22Rv1 (cell line): ENCODE measurements around the gene PREP.
"Not testable (repeated sequence)": the region's sequence is repeated elsewhere in the genome, so short reads cannot be mapped to it uniquely, and the experiment has no call there.

Source experiments
- H3K27ac ChIP-seq: fragments of 450-650 bp; 2 replicates; pipeline ENCODE4 v1.5.1; 2017
- CTCF ChIP-seq: fragments of 450-650 bp; IDR thresholded peaks from 2 replicates; pipeline ENCODE4 v1.5.1; 2017; ENCODE audit warnings: mild to moderate bottlenecking
- ZFX ChIP-seq: fragments of 450-650 bp; IDR thresholded peaks from 2 replicates; pipeline ENCODE4 v1.6.1; 2017; ENCODE audit warnings: antibody characterized with exemption, borderline replicate concordance

PREP gene

GRCh38 chr6:105251689-105252088 lies 151.2 kb downstream of the PREP start:
- no peak overlapping the region for H3K27ac ChIP-seq
- no peak for TF ChIP-seq ZFX

GRCh38 chr6:105250533-105250932 lies 152.3 kb downstream of the PREP start:
- TF ChIP-seq CTCF, result no peak
- no peak for TF ChIP-seq ZFX
- no peak overlapping the region for H3K27ac ChIP-seq

GRCh38 chr6:105243487-105243886 lies 159.4 kb downstream of the PREP start:
- no peak overlapping the region for H3K27ac ChIP-seq
- TF ChIP-seq ZFX (no peak), CTCF (no peak)

GRCh38 chr6:105235155-105235554 lies 167.7 kb downstream of the PREP start:
- TF ChIP-seq ZFX (no peak), CTCF (no peak)
- H3K27ac ChIP-seq, result no peak overlapping the region

GRCh38 chr6:105231771-105232170 lies 171.1 kb downstream of the PREP start:
- H3K27ac ChIP-seq, result not testable (repeated sequence)
